Endometrial microvascular endothelial cells (primary cell): ENCODE measurements around the gene SNX9. TPM values are rescaled to one million over a fixed set of nuclear protein-coding genes. Genes with fewer than 3 reads are reported as not detected.
"Not testable (repeated sequence)": the region's sequence is repeated elsewhere in the genome, so short reads cannot be mapped to it uniquely, and the experiment has no call there.

Experiments used
- in situ Hi-C: cut with HindIII; loops from 2 replicates; pipeline ENCODE4 v1.10.0; 2017; ENCODE audit warnings: low sequenced_read_pairs, low pct_unique_long_range_greater_than_20kb; ENCODE audit errors: inconsistent ontology term
- total RNA-seq: library from RNA; depleted of rRNA; stranded (reverse); fragments of >200 nt; gene quantifications from one replicate; pipeline ENCODE4 v1.2.3, GENCODE V29; 2015; ENCODE audit errors: inconsistent ontology term

SNX9 gene
- total RNA-seq, 1 donor from 2014 or later, result 25.4 TPM

GRCh38 chr6:157849288-157850017 lies 26.4 kb downstream of the SNX9 start:
- in situ Hi-C loops, result no loop called here

GRCh38 chr6:157850030-157850429 lies 27.0 kb downstream of the SNX9 start:
- in situ Hi-C loops, result no loop called here

GRCh38 chr6:157853018-157853805 lies 30.2 kb downstream of the SNX9 start:
- in situ Hi-C loops, result no loop called here

- in situ Hi-C loops, result no loop called here
Measured at GRCh38 chr6:157853902-157854502, 31.0 kb downstream of the SNX9 start.

GRCh38 chr6:157855325-157855724 lies 32.3 kb downstream of the SNX9 start:
- in situ Hi-C loops, result no loop called here

GRCh38 chr6:157855804-157856203 lies 32.8 kb downstream of the SNX9 start:
- in situ Hi-C loops, result not testable (repeated sequence)

GRCh38 chr6:157858664-157859063 lies 35.6 kb downstream of the SNX9 start:
- in situ Hi-C loops, result not testable (repeated sequence)

GRCh38 chr6:157859775-157860504 lies 36.9 kb downstream of the SNX9 start:
- in situ Hi-C loops, result no loop called here

- in situ Hi-C loops, result no loop called here
Measured at GRCh38 chr6:157860505-157860991, 37.5 kb downstream of the SNX9 start.

- in situ Hi-C loops, result no loop called here
Measured at GRCh38 chr6:157861184-157861583, 38.1 kb downstream of the SNX9 start.

- in situ Hi-C loops, result no loop called here
Measured at GRCh38 chr6:157861814-157862213, 38.8 kb downstream of the SNX9 start.

GRCh38 chr6:157862706-157863105 lies 39.7 kb downstream of the SNX9 start:
- in situ Hi-C loops, result no loop called here

GRCh38 chr6:157864185-157864761 lies 41.2 kb downstream of the SNX9 start:
- in situ Hi-C loops, result no loop called here

- in situ Hi-C loops, result no loop called here
Measured at GRCh38 chr6:157865249-157865648, 42.2 kb downstream of the SNX9 start.

GRCh38 chr6:157867155-157867559 lies 44.1 kb downstream of the SNX9 start:
- in situ Hi-C loops, result no loop called here

- in situ Hi-C loops, result no loop called here
Measured at GRCh38 chr6:157867981-157868380, 44.9 kb downstream of the SNX9 start.

- in situ Hi-C loops, result no loop called here
Measured at GRCh38 chr6:157868835-157869234, 45.8 kb downstream of the SNX9 start.

- in situ Hi-C loops, result no loop called here
Measured at GRCh38 chr6:157869673-157870302, 46.7 kb downstream of the SNX9 start.
